K562 (cell line): ENCODE data around the gene PRKAG2. TPM values are rescaled to one million over a fixed set of nuclear protein-coding genes. Genes with fewer than 3 reads are reported as not detected.

Experiments used
- CSDE1 ChIP-seq, 2 experiments: fragments of 450-650 bp; IDR thresholded peaks; 2 replicates each; pipeline ENCODE4 v1.6.1; 2016; ENCODE audit warnings: mild to moderate bottlenecking in 1 of 2
- CTBP1 ChIP-seq: fragments of 450-650 bp; IDR thresholded peaks from 2 replicates; pipeline ENCODE4 v1.6.1; 2016; ENCODE audit warnings: borderline replicate concordance
- DDX20 ChIP-seq: fragments of 450-650 bp; IDR thresholded peaks from 2 replicates; pipeline ENCODE4 v1.6.1; 2016; ENCODE audit warnings: missing genetic modification characterization, low read depth, mild to moderate bottlenecking, missing compliant biosample characterization, moderate library complexity
- EP400 ChIP-seq: fragments of 450-650 bp; IDR thresholded peaks from 2 replicates; pipeline ENCODE4 v1.6.1; 2017; ENCODE audit warnings: antibody characterized with exemption, mild to moderate bottlenecking, moderate library complexity
- ETS1 ChIP-seq: conservative IDR thresholded peaks from 2 replicates; pipeline ENCODE4 v1.6.1; 2011; ENCODE audit warnings: low read depth, mild to moderate bottlenecking, low read length; ENCODE audit not compliant: control insufficient read depth
- FOSL1 ChIP-seq: fragments of 200-800 bp; sonication (Bioruptor generic); conservative IDR thresholded peaks from 2 replicates; pipeline ENCODE4 v1.6.1; 2016; ENCODE audit warnings: missing genetic modification characterization, missing compliant biosample characterization
- HNRNPK ChIP-seq: fragments of 200-400 bp; formaldehyde crosslinking; IDR thresholded peaks from one replicate; pipeline ENCODE4 v1.6.1; 2018; ENCODE audit warnings: mild to moderate bottlenecking, low read depth, low read length; ENCODE audit not compliant: poor library complexity, severe bottlenecking
- IFI16 ChIP-seq: fragments of 250-450 bp; sonication (Bioruptor Pico); IDR thresholded peaks from 2 replicates; pipeline ENCODE4 v2.1.2; 2022; ENCODE audit warnings: mild to moderate bottlenecking, inconsistent platforms
- NFXL1 ChIP-seq: fragments of 450-650 bp; formaldehyde crosslinking; IDR thresholded peaks from 2 replicates; pipeline ENCODE4 v1.4.0; 2021; ENCODE audit warnings: mild to moderate bottlenecking
- NR3C1 ChIP-seq: sonication (generic); formaldehyde crosslinking; IDR thresholded peaks from 2 replicates; pipeline ENCODE4 v1.8.1; 2022; ENCODE audit warnings: missing genetic modification reagents
- PATZ1 ChIP-seq: fragments of 250-450 bp; sonication (Bioruptor Pico); IDR thresholded peaks from 2 replicates; pipeline ENCODE4 v1.5.0; 2020; ENCODE audit warnings: mild to moderate bottlenecking, borderline replicate concordance
- RAD51 ChIP-seq: fragments of 450-650 bp; IDR thresholded peaks from 2 replicates; pipeline ENCODE4 v1.7.1; 2016; ENCODE audit warnings: low read depth, mild to moderate bottlenecking, borderline replicate concordance
- SRSF1 ChIP-seq: fragments of 200-400 bp; formaldehyde crosslinking; IDR thresholded peaks from 2 replicates; pipeline ENCODE4 v1.6.1; 2017; ENCODE audit warnings: mild to moderate bottlenecking, low read depth, low read length, moderate library complexity
- STAT6 ChIP-seq: sonication (generic); formaldehyde crosslinking; IDR thresholded peaks from 2 replicates; pipeline ENCODE4 v1.8.1; 2023; ENCODE audit warnings: mild to moderate bottlenecking, missing genetic modification reagents
- SUPT5H ChIP-seq: fragments of 450-650 bp; IDR thresholded peaks from 2 replicates; pipeline ENCODE4 v1.6.1; 2016
- TCFL5 ChIP-seq: fragments of 250-450 bp; sonication (Bioruptor Pico); conservative IDR thresholded peaks from 2 replicates; pipeline ENCODE4 v1.6.1; 2021; ENCODE audit warnings: mild to moderate bottlenecking, moderate library complexity, matching md5 sums
- TEAD2 ChIP-seq: fragments of 450-650 bp; IDR thresholded peaks from 2 replicates; pipeline ENCODE4 v1.6.1; 2016; ENCODE audit warnings: missing genetic modification characterization, control low read depth, missing compliant biosample characterization
- ZBTB12 ChIP-seq: fragments of 250-450 bp; sonication (Bioruptor Pico); IDR thresholded peaks from 2 replicates; pipeline ENCODE4 v1.4.0; 2020
- ZBTB17 ChIP-seq: fragments of 450-650 bp; formaldehyde crosslinking; IDR thresholded peaks from 2 replicates; pipeline ENCODE4 v1.4.0; 2020; ENCODE audit warnings: mild to moderate bottlenecking
- ZNF76 ChIP-seq: fragments of 250-450 bp; sonication (Bioruptor Pico); IDR thresholded peaks from 2 replicates; pipeline ENCODE4 v1.4.0; 2020; ENCODE audit warnings: mild to moderate bottlenecking, moderate library complexity, borderline replicate concordance
- polyA plus RNA-seq, 8 experiments: library from polyadenylated mRNA; depleted of rRNA in 4 of 8; stranded (reverse) in 5 of 8; unstranded in 3 of 8; fragments of >200 nt; fragmentation: Nextera tagmentation in 2 of 8; fragmentation: Illumina TruSeq in 1 of 8; extraction: Ambion mirVana in 2 of 8; extraction: Trizol in 1 of 8; gene quantifications; 2 replicates each; pipeline versions ENCODE4 v1.2.1 to v1.2.3, GENCODE V29; 2011 to 2014; ENCODE audit warnings: inconsistent platforms in 1 of 8, missing spikeins in 1 of 8
- total RNA-seq, 7 experiments: library from RNA; depleted of rRNA in 6 of 7; stranded (reverse); fragments of >200 nt in 6 of 7; fragmentation: Illumina TruSeq in 2 of 7; extraction: Trizol in 2 of 7; gene quantifications; 2 replicates each; pipeline versions ENCODE4 v1.2.1 to v1.2.3, GENCODE V29; 2011 to 2021; ENCODE audit warnings: low replicate concordance in 1 of 7

Gene PRKAG2
- total and polyA plus RNA-seq, 9 of the 15 experiments (the other 6 are each of a cell fraction or from before 2014, with no cell fraction given): 0.99 to 5.6 (median 3.3) TPM

- TF ChIP-seq FOSL1 (tag): peak; percentile 85
- TF ChIP-seq RAD51: peak; percentile 81
- no peak for TF ChIP-seq CSDE1 (IDR thresholded peaks at IDR 0.05)
- peak; percentile 69 for TF ChIP-seq ZBTB12 (CRISPR knock-in tag)
- no peak for TF ChIP-seq NR3C1
- TF ChIP-seq ZNF76 (CRISPR knock-in tag): peak; percentile 91
- TF ChIP-seq TCFL5 (CRISPR knock-in tag): peak; percentile 68
- TF ChIP-seq ETS1: no peak
- peak; percentile 90 for TF ChIP-seq DDX20 (tag)
- TF ChIP-seq TEAD2: peak; percentile 84
- TF ChIP-seq PATZ1: 0 out of 2 replicates have a peak, but pooled peaks have one; percentile 70
- 0 out of 2 replicates have a peak, but pooled peaks have one; percentile 15 for TF ChIP-seq IFI16 (CRISPR knock-in tag)
- TF ChIP-seq EP400: no peak; the same call in 1 of the 2 replicates
- TF ChIP-seq HNRNPK: no peak
- no peak for TF ChIP-seq SUPT5H
- no peak for TF ChIP-seq SRSF1
- peak; percentile 38; the same call in 1 of the 2 replicates for TF ChIP-seq CTBP1
- TF ChIP-seq STAT6 (CRISPR knock-in tag): no peak
- peak; percentile 96 for TF ChIP-seq ZBTB17 (CRISPR knock-in tag)
- peak; percentile 93 for TF ChIP-seq NFXL1
Observed at GRCh38 chr7:151925446-151926335, 48.8 kb upstream of the PRKAG2 start (continued).
